GM21717 (cell line): ENCODE measurements around the gene ASH1L.

Experiments
- ATAC-seq: cut with Tn5 transposase; IDR thresholded peaks from one replicate; pipeline ENCODE4 v1.9.1; 2021; ENCODE audit warnings: mild to moderate bottlenecking, moderate library complexity; ENCODE audit not compliant: unreplicated experiment

Gene ASH1L

DNA sequence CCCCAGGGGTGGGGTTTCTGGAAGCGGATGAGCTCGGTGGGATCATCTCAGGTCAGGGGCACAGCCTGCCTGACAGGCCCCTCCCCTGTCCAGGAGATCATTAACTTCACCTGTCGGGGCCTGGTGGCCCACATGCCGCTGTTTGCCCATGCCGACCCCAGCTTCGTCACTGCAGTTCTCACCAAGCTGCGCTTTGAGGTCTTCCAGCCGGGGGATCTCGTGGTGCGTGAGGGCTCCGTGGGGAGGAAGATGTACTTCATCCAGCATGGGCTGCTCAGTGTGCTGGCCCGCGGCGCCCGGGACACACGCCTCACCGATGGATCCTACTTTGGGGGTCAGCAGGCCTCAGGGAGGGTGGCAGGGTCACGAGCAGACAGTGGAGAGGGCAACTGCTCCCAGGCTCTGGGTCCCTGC lies 277.0 kb downstream of the ASH1L start:
- no peak for ATAC-seq
